Activated B cell treated with CpG ODN at 0.5 μM for 24 hours (primary cell): Measurements from ENCODE around the gene ADAM12. TPM values are rescaled to one million over a fixed set of nuclear protein-coding genes. Genes with fewer than 3 reads are reported as not detected.

ENCODE experiments used
- ATAC-seq: fragments of 200-7000 bp; cut with Tn5 transposase; one replicate; pipeline ENCODE4 v1.10.0; 2021; ENCODE audit warnings: low read depth, mild to moderate bottlenecking, moderate library complexity
- CTCF ChIA-PET: fragments of 350-600 bp; sonication (Branson Sonifier 250); formaldehyde crosslinking; loops from one replicate; lab custom pipeline; 2021; ENCODE audit warnings: antibody characterized with exemption; lab: Charles Lee
- POLR2A ChIA-PET: fragments of 350-600 bp; sonication (Branson Sonifier 250); formaldehyde crosslinking; loops from one replicate; lab custom pipeline; 2021; ENCODE audit warnings: antibody characterized with exemption; lab: Charles Lee
- DNase-seq: peaks from one replicate; pipeline ENCODE4 v3.0.0; 2022
- H3K27ac Mint-ChIP-seq: one replicate; pipeline ENCODE4 v1.8.0; 2020; ENCODE audit warnings: mixed read lengths
- H3K27me3 Mint-ChIP-seq: one replicate; pipeline ENCODE4 v1.8.0; 2021; ENCODE audit warnings: mixed read lengths
- H3K36me3 Mint-ChIP-seq: one replicate; pipeline ENCODE4 v1.8.0; 2021; ENCODE audit warnings: low read depth, mixed read lengths
- H3K4me1 Mint-ChIP-seq: one replicate; pipeline ENCODE4 v1.8.0; 2021; ENCODE audit warnings: mixed read lengths
- H3K4me3 Mint-ChIP-seq: one replicate; pipeline ENCODE4 v1.8.0; 2020; ENCODE audit warnings: mild to moderate bottlenecking, mixed read lengths
- H3K9me3 Mint-ChIP-seq: one replicate; pipeline ENCODE4 v1.8.0; 2020; ENCODE audit warnings: mixed read lengths
- CTCF ChIP-seq: fragments of 200-600 bp; IDR thresholded peaks from one replicate; pipeline ENCODE4 v1.8.0; 2022; ENCODE audit warnings: antibody characterized with exemption, mild to moderate bottlenecking
- intact Hi-C: fragments of 100-400 bp; cut with micrococcal nuclease; formaldehyde crosslinking; loops from one replicate; pipeline ENCODE4 v1.15.1; 2024
- total RNA-seq: library from RNA; stranded (reverse); gene quantifications from 2 replicates; pipeline ENCODE4 v1.2.3, GENCODE V29; 2022

The ADAM12 gene
- total RNA-seq, 1 donor from 2014 or later: 0.84 TPM

- H3K4me3 Mint-ChIP-seq: no peak overlapping the region
- intact Hi-C loops: no loop called here
- no peak for TF ChIP-seq CTCF
- no peaks in the 10 kb centered on the region for H3K4me1 Mint-ChIP-seq
- ATAC-seq: no peak
- ChIA-PET CTCF (no interaction called here), POLR2A (no interaction called here)
- H3K27ac Mint-ChIP-seq: no peak overlapping the region
- peaks cover 4% of the 10 kb centered on the region for H3K27me3 Mint-ChIP-seq
- no peak for DNase-seq
- H3K36me3 Mint-ChIP-seq: no peaks in the 10 kb centered on the region
- no peaks in the 10 kb centered on the region for H3K9me3 Mint-ChIP-seq
Observed at GRCh38 chr10:126158133-126158892, 230.0 kb downstream of the ADAM12 start.

GRCh38 chr10:126157189-126157588, 231.1 kb downstream of the ADAM12 start:
- no peak for DNase-seq
- peaks cover 4% of the 10 kb centered on the region for H3K27me3 Mint-ChIP-seq
- H3K9me3 Mint-ChIP-seq: no peaks in the 10 kb centered on the region
- no peak for TF ChIP-seq CTCF
- no peak overlapping the region for H3K4me3 Mint-ChIP-seq
- H3K27ac Mint-ChIP-seq: no peak overlapping the region
- POLR2A ChIA-PET: no interaction called here
- CTCF ChIA-PET: no interaction called here
- intact Hi-C loops: no loop called here
- H3K36me3 Mint-ChIP-seq: no peaks in the 10 kb centered on the region
- ATAC-seq: no peak
- no peaks in the 10 kb centered on the region for H3K4me1 Mint-ChIP-seq

- intact Hi-C loops: no loop called here
- POLR2A ChIA-PET: no interaction called here
- TF ChIP-seq CTCF: no peak
- CTCF ChIA-PET: no interaction called here
- no peak for ATAC-seq
- Mint-ChIP-seq H3K4me3 (no peak overlapping the region), H3K27me3 (peaks cover 4% of the 10 kb centered on the region), H3K9me3 (no peaks in the 10 kb centered on the region), H3K4me1 (no peaks in the 10 kb centered on the region), H3K36me3 (no peaks in the 10 kb centered on the region), H3K27ac (no peak overlapping the region)
- DNase-seq: no peak
Observed at GRCh38 chr10:126156503-126156902, 231.8 kb downstream of the ADAM12 start.

- intact Hi-C loops: no loop called here
- H3K4me1 Mint-ChIP-seq: no peaks in the 10 kb centered on the region
- ATAC-seq (no peak), DNase-seq (no peak)
- H3K27ac Mint-ChIP-seq: no peak overlapping the region
- H3K9me3 Mint-ChIP-seq: no peaks in the 10 kb centered on the region
- H3K4me3 Mint-ChIP-seq: no peak overlapping the region
- POLR2A ChIA-PET: no interaction called here
- H3K36me3 Mint-ChIP-seq: no peaks in the 10 kb centered on the region
- peaks cover 4% of the 10 kb centered on the region for H3K27me3 Mint-ChIP-seq
- no peak for TF ChIP-seq CTCF
- CTCF ChIA-PET: no interaction called here
Observed at GRCh38 chr10:126156012-126156411, 232.3 kb downstream of the ADAM12 start.

- Mint-ChIP-seq H3K4me1 (no peaks in the 10 kb centered on the region), H3K4me3 (no peak overlapping the region), H3K27me3 (peaks cover 4% of the 10 kb centered on the region), H3K36me3 (no peaks in the 10 kb centered on the region), H3K9me3 (peaks cover 2% of the 10 kb centered on the region), H3K27ac (no peak overlapping the region)
- ATAC-seq (no peak), DNase-seq (no peak)
- ChIA-PET POLR2A (no interaction called here), CTCF (no interaction called here)
- no peak for TF ChIP-seq CTCF
- intact Hi-C loops: no loop called here
Observed at GRCh38 chr10:126155528-126155927, 232.7 kb downstream of the ADAM12 start.
